HEK293 (cell line): ENCODE data around the gene PIN1.

Source experiments
- CTCF ChIA-PET: fragments of 350-600 bp; formaldehyde crosslinking; extraction: SDS; loops from one replicate; lab custom pipeline; 2021; ENCODE audit warnings: antibody characterized with exemption; lab: Yijun Ruan, JAX
- POLR2A ChIA-PET: fragments of 300-600 bp; formaldehyde crosslinking; extraction: SDS; loops from one replicate; lab custom pipeline; 2020; ENCODE audit warnings: antibody characterized with exemption, inconsistent platforms; lab: Yijun Ruan, JAX
- H3K27ac ChIP-seq: fragments of 200-500 bp; sonication (Bioruptor generic); 2 replicates; pipeline ENCODE4 v1.5.1; 2014; ENCODE audit warnings: low read depth, low read length, control low read depth, inconsistent platforms; ENCODE audit errors: extremely low read depth
- H3K36me3 ChIP-seq, 2 experiments: fragments of 200-500 bp in 1 of 2; sonication (Bioruptor generic) in 1 of 2; 1 replicate in 1 of 2; 2 replicates in 1 of 2; pipeline ENCODE4 v1.5.1; 2014 to 2017; ENCODE audit warnings: inconsistent platforms in 2 of 2, low read length in 2 of 2; ENCODE audit not compliant: control insufficient read depth in 2 of 2, insufficient read depth in 1 of 2
- H3K4me1 ChIP-seq: fragments of 200-500 bp; sonication (Bioruptor generic); 2 replicates; pipeline ENCODE4 v1.5.1; 2014; ENCODE audit warnings: mild to moderate bottlenecking, low read length, inconsistent platforms; ENCODE audit not compliant: control insufficient read depth, insufficient read depth
- H3K4me3 ChIP-seq: 2 replicates; pipeline ENCODE4 v1.5.1; 2011; ENCODE audit warnings: low read depth, mild to moderate bottlenecking, control low read depth, low read length, moderate library complexity
- H3K9me3 ChIP-seq: fragments of 200-500 bp; sonication (Bioruptor generic); 2 replicates; pipeline ENCODE4 v1.5.1; 2014; ENCODE audit warnings: low read depth, low read length, inconsistent platforms; ENCODE audit not compliant: control insufficient read depth, insufficient read depth
- INSM2 ChIP-seq: fragments of 450-650 bp; formaldehyde crosslinking; IDR thresholded peaks from 2 replicates; pipeline ENCODE4 v1.5.1; 2016; ENCODE audit warnings: missing biosample characterization, missing genetic modification characterization
- KLF9 ChIP-seq: fragments of 450-650 bp; formaldehyde crosslinking; IDR thresholded peaks from 2 replicates; pipeline ENCODE4 v1.5.1; 2016; ENCODE audit warnings: missing biosample characterization, missing genetic modification characterization, low read depth
- MZF1 ChIP-seq: fragments of 450-650 bp; formaldehyde crosslinking; IDR thresholded peaks from 2 replicates; pipeline ENCODE4 v1.5.1; 2017; ENCODE audit warnings: missing biosample characterization, missing genetic modification characterization, borderline replicate concordance
- SCRT2 ChIP-seq: fragments of 450-650 bp; formaldehyde crosslinking; IDR thresholded peaks from 2 replicates; pipeline ENCODE4 v1.5.1; 2016; ENCODE audit warnings: missing biosample characterization, missing genetic modification characterization
- YY2 ChIP-seq: fragments of 450-650 bp; formaldehyde crosslinking; IDR thresholded peaks from 2 replicates; pipeline ENCODE4 v1.5.1; 2016; ENCODE audit warnings: missing biosample characterization, missing genetic modification characterization
- ZIC2 ChIP-seq: fragments of 450-650 bp; formaldehyde crosslinking; IDR thresholded peaks from 2 replicates; pipeline ENCODE4 v1.5.1; 2016; ENCODE audit warnings: missing biosample characterization, missing genetic modification characterization
- ZNF155 ChIP-seq: fragments of 450-650 bp; formaldehyde crosslinking; IDR thresholded peaks from 2 replicates; pipeline ENCODE4 v1.5.1; 2016; ENCODE audit warnings: missing biosample characterization, missing genetic modification characterization
- ZNF157 ChIP-seq: fragments of 450-650 bp; formaldehyde crosslinking; IDR thresholded peaks from 2 replicates; pipeline ENCODE4 v1.5.1; 2016; ENCODE audit warnings: missing biosample characterization, missing genetic modification characterization
- ZNF175 ChIP-seq: fragments of 450-650 bp; formaldehyde crosslinking; IDR thresholded peaks from 2 replicates; pipeline ENCODE4 v1.5.1; 2016; ENCODE audit warnings: missing biosample characterization, missing genetic modification characterization
- ZNF248 ChIP-seq: fragments of 450-650 bp; formaldehyde crosslinking; IDR thresholded peaks from 2 replicates; pipeline ENCODE4 v1.5.1; 2017; ENCODE audit warnings: missing biosample characterization, missing genetic modification characterization
- ZNF302 ChIP-seq: fragments of 450-650 bp; formaldehyde crosslinking; IDR thresholded peaks from 2 replicates; pipeline ENCODE4 v1.5.1; 2016; ENCODE audit warnings: missing biosample characterization, missing genetic modification characterization, low read depth
- ZNF341 ChIP-seq: fragments of 450-650 bp; formaldehyde crosslinking; IDR thresholded peaks from 2 replicates; pipeline ENCODE4; 2016; ENCODE audit warnings: low read depth, missing biosample characterization, missing genetic modification characterization
- ZNF48 ChIP-seq: fragments of 450-650 bp; formaldehyde crosslinking; IDR thresholded peaks from 2 replicates; pipeline ENCODE4 v1.5.1; 2016; ENCODE audit warnings: missing biosample characterization, missing genetic modification characterization
- ZNF518A ChIP-seq: fragments of 450-650 bp; formaldehyde crosslinking; conservative IDR thresholded peaks from 2 replicates; pipeline ENCODE4 v1.5.1; 2016; ENCODE audit warnings: low read depth, missing biosample characterization, missing genetic modification characterization
- ZNF555 ChIP-seq: fragments of 450-650 bp; formaldehyde crosslinking; conservative IDR thresholded peaks from 2 replicates; pipeline ENCODE4 v1.5.1; 2017; ENCODE audit warnings: missing biosample characterization, mild to moderate bottlenecking, missing genetic modification characterization, inconsistent platforms
- ZNF768 ChIP-seq: fragments of 450-650 bp; formaldehyde crosslinking; IDR thresholded peaks from 2 replicates; pipeline ENCODE4 v1.5.1; 2018; ENCODE audit warnings: missing biosample characterization, mild to moderate bottlenecking, missing genetic modification characterization
- ZNF777 ChIP-seq: fragments of 450-650 bp; formaldehyde crosslinking; IDR thresholded peaks from 2 replicates; pipeline ENCODE4 v1.5.1; 2017; ENCODE audit warnings: missing biosample characterization, missing genetic modification characterization, borderline replicate concordance
- ZNF785 ChIP-seq: fragments of 450-650 bp; formaldehyde crosslinking; IDR thresholded peaks from 2 replicates; pipeline ENCODE4 v1.5.1; 2016; ENCODE audit warnings: missing biosample characterization, missing genetic modification characterization
- TF ChIP-seq, protein P1 (sequence below): fragments of 450-650 bp; formaldehyde crosslinking; IDR thresholded peaks from 2 replicates; pipeline ENCODE4 v1.5.1; 2016; ENCODE audit warnings: missing biosample characterization, missing genetic modification characterization, low read depth
- TF ChIP-seq, protein P2 (sequence below): fragments of 450-650 bp; formaldehyde crosslinking; IDR thresholded peaks from 2 replicates; pipeline ENCODE4 v1.5.1; 2016; ENCODE audit warnings: missing biosample characterization, missing genetic modification characterization

The PIN1 gene

GRCh38 chr19:9883231-9883758 is 48.2 kb downstream of the PIN1 start (continued):
- TF ChIP-seq, protein P1, sequence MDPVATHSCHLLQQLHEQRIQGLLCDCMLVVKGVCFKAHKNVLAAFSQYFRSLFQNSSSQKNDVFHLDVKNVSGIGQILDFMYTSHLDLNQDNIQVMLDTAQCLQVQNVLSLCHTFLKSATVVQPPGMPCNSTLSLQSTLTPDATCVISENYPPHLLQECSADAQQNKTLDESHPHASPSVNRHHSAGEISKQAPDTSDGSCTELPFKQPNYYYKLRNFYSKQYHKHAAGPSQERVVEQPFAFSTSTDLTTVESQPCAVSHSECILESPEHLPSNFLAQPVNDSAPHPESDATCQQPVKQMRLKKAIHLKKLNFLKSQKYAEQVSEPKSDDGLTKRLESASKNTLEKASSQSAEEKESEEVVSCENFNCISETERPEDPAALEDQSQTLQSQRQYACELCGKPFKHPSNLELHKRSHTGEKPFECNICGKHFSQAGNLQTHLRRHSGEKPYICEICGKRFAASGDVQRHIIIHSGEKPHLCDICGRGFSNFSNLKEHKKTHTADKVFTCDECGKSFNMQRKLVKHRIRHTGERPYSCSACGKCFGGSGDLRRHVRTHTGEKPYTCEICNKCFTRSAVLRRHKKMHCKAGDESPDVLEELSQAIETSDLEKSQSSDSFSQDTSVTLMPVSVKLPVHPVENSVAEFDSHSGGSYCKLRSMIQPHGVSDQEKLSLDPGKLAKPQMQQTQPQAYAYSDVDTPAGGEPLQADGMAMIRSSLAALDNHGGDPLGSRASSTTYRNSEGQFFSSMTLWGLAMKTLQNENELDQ: no peak
- TF ChIP-seq MZF1 (tag by site-specific recombination) (no peak), ZNF157 (tag by site-specific recombination) (no peak), YY2 (tag by site-specific recombination) (no peak), ZNF777 (tag by site-specific recombination) (no peak)
- TF ChIP-seq, protein P2, sequence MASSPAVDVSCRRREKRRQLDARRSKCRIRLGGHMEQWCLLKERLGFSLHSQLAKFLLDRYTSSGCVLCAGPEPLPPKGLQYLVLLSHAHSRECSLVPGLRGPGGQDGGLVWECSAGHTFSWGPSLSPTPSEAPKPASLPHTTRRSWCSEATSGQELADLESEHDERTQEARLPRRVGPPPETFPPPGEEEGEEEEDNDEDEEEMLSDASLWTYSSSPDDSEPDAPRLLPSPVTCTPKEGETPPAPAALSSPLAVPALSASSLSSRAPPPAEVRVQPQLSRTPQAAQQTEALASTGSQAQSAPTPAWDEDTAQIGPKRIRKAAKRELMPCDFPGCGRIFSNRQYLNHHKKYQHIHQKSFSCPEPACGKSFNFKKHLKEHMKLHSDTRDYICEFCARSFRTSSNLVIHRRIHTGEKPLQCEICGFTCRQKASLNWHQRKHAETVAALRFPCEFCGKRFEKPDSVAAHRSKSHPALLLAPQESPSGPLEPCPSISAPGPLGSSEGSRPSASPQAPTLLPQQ (tag by site-specific recombination): no peak

DNA sequence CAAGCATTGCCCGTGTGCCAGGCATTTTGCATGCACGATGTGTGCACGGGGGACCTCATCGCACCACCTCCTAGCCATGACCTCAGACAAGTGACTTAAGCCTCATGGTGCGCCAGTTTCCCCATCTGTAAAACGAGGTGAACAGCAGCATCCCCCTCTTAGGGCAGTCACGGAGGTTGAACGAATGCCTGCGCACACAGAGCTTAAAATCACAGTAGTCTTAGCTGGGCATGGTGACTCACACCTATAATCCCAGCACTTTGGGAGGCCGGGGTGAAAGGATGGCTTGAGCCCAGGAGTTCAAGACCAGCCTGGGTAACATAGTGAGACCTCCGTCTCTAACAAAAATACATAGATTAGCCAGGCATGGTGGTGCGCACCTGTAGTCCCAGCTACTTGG is 48.6 kb downstream of the PIN1 start:
- no peaks in the 10 kb centered on the region for H3K9me3 ChIP-seq
- TF ChIP-seq ZIC2 (tag by site-specific recombination) (no peak), ZNF302 (tag by site-specific recombination) (no peak), ZNF555 (tag by site-specific recombination) (no peak), ZNF48 (tag by site-specific recombination) (no peak), ZNF341 (tag by site-specific recombination) (no peak), ZNF785 (no peak), ZNF155 (tag by site-specific recombination) (no peak)
- CTCF ChIA-PET: interaction anchor here (0.7 to 0.8 kb wide), 2 partner anchors 11 to 149 kb away, joined by 3 read pairs; no protein-coding TSS in a partner anchor
- H3K27ac ChIP-seq: no peak overlapping the region
- H3K4me3 ChIP-seq: no peak overlapping the region
- POLR2A ChIA-PET: interaction anchor here (0.6 kb wide), 1 partner anchor 103 kb away, joined by 4 read pairs; no protein-coding TSS in a partner anchor
- H3K36me3 ChIP-seq: no peaks in the 10 kb centered on the region
- no peaks in the 10 kb centered on the region for H3K4me1 ChIP-seq

- no peaks in the 10 kb centered on the region for H3K4me1 ChIP-seq
- H3K9me3 ChIP-seq: no peaks in the 10 kb centered on the region
- H3K4me3 ChIP-seq: no peak overlapping the region
- POLR2A ChIA-PET: no interaction called here
- TF ChIP-seq ZNF518A (tag by site-specific recombination): no peak
- TF ChIP-seq KLF9 (tag by site-specific recombination): no peak
- 0 out of 2 replicates have a peak, but pooled peaks have one; percentile 80 for TF ChIP-seq ZNF768 (tag by site-specific recombination)
- TF ChIP-seq SCRT2: no peak
- TF ChIP-seq ZNF248 (tag by site-specific recombination): no peak
- TF ChIP-seq ZNF175 (tag by site-specific recombination): no peak
- TF ChIP-seq INSM2 (tag by site-specific recombination): no peak
- CTCF ChIA-PET: interaction anchor here (0.9 to 1.2 kb wide), 3 partner anchors 26 to 115 kb away, joined by 3 read pairs; no protein-coding TSS in a partner anchor
- H3K36me3 ChIP-seq: no peaks in the 10 kb centered on the region
- H3K27ac ChIP-seq: no peak overlapping the region
These were observed 50.0 kb downstream of the PIN1 start for GRCh38 chr19:9885077-9885552.
